Endodermal cell (in vitro differentiated cells): ENCODE data around the gene RGS19. TPM values are rescaled to one million over a fixed set of nuclear protein-coding genes. Genes with fewer than 3 reads are reported as not detected.

Experiments used
- DNase-seq: peaks from one replicate; pipeline ENCODE4 v3.0.0-alpha.2; 2017
- H3K27ac ChIP-seq: 2 replicates; pipeline ENCODE4 v1.5.1; 2013; ENCODE audit warnings: mild to moderate bottlenecking, low read depth, low read length, moderate library complexity
- H3K27me3 ChIP-seq: 2 replicates; pipeline ENCODE4 v1.6.1; 2013; ENCODE audit warnings: mild to moderate bottlenecking, low read length, moderate library complexity; ENCODE audit not compliant: insufficient read depth, control insufficient read depth, poor library complexity, severe bottlenecking
- H3K36me3 ChIP-seq: 2 replicates; pipeline ENCODE4 v1.7.0; 2013; ENCODE audit warnings: mild to moderate bottlenecking, low read length, moderate library complexity; ENCODE audit not compliant: control insufficient read depth, insufficient read depth
- H3K4me1 ChIP-seq: one replicate; pipeline ENCODE4 v1.7.0; 2013; ENCODE audit warnings: low read length; ENCODE audit not compliant: control insufficient read depth, insufficient read depth
- H3K4me3 ChIP-seq: 2 replicates; pipeline ENCODE4 v1.5.1; 2013; ENCODE audit warnings: mild to moderate bottlenecking, low read length, moderate library complexity
- H3K9ac ChIP-seq: 2 replicates; pipeline ENCODE4 v1.6.1; 2013; ENCODE audit warnings: mild to moderate bottlenecking, low read length, moderate library complexity; ENCODE audit not compliant: poor library complexity, severe bottlenecking; ENCODE audit errors: extremely low read depth
- H3K9me3 ChIP-seq: 2 replicates; pipeline ENCODE4 v1.6.1; 2013; ENCODE audit warnings: mild to moderate bottlenecking, low read length, moderate library complexity; ENCODE audit not compliant: control insufficient read depth
- H3K27ac Mint-ChIP-seq: 2 replicates; pipeline ENCODE4 v1.8.0; 2020; ENCODE audit warnings: mixed read lengths
- H3K27me3 Mint-ChIP-seq: 2 replicates; pipeline ENCODE4 v1.8.0; 2021; ENCODE audit warnings: mild to moderate bottlenecking, mixed read lengths; ENCODE audit not compliant: insufficient read depth
- H3K36me3 Mint-ChIP-seq: 2 replicates; pipeline ENCODE4 v1.8.0; 2020; ENCODE audit warnings: low read depth, mixed read lengths
- H3K4me1 Mint-ChIP-seq: 2 replicates; pipeline ENCODE4 v1.8.0; 2020; ENCODE audit warnings: mixed read lengths
- H3K4me3 Mint-ChIP-seq: 2 replicates; pipeline ENCODE4 v1.8.0; 2020; ENCODE audit warnings: mild to moderate bottlenecking, moderate library complexity, mixed read lengths
- H3K9me3 Mint-ChIP-seq: 2 replicates; pipeline ENCODE4 v1.8.0; 2020; ENCODE audit warnings: mild to moderate bottlenecking, mixed read lengths
- WGBS, 2 experiments: methylation state at CpG; one replicate each; pipeline versions ENCODE4 v1.1.5 to v1.1.7; 2013; ENCODE audit warnings: missing lambda C conversion rate in 2 of 2, mixed read lengths in 1 of 2; ENCODE audit not compliant: insufficient coverage in 1 of 2, insufficient read length in 1 of 2; 5-methylcytosine and 5-hydroxymethylcytosine counted together
- total RNA-seq, 2 donors: library from RNA; stranded (reverse); fragmentation: NEBNext Ultra II Directional in 1 of 2; extraction: Animal tissue kit (Norgen Biotek cat#: 25700) in 1 of 2; gene quantifications; 2 replicates in 1 of 2; 3 replicates in 1 of 2; pipeline ENCODE4 v1.2.1, GENCODE V29; 2021
- TF ChIP-seq, protein P1 (sequence below): fragments of 200-600 bp; sonication (generic); conservative IDR thresholded peaks from 2 replicates; pipeline ENCODE4 v1.5.0; 2021; ENCODE audit warnings: antibody characterized with exemption, mild to moderate bottlenecking

Gene RGS19
- total RNA-seq, 2 donors from 2014 or later, result 14.6 to 15.8 TPM

DNA sequence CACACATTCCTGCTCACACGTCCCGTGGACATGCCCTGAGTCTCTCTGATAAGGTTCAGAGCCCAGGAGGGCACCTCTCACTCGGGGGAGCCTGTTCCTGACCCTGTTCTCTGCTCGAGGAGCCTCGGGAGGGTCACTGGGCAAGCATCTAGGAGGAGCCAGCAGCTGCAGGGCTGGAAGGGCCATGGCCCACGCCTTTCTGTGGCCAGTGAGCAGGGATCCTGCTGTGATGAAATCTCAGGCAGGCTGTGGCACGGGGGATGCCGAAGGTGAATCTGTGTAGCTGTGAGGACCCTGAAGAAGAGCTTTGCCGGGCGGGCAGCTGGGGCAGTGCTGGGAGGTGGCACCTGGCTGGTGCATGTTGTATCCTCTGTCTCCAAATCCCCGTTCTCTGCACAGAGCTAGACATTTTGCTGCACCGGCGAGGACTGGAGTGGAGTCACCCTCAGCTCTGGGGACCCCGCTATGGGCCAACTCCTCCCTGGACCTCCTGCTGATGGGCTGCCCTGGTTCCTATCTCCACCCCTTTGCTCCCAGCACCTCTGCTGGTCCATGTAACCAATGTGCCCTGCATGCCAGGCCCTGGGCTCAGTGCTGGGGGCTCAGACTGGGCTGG is 35.1 kb upstream of the RGS19 start:
- Histone ChIP-seq H3K9ac (no peak overlapping the region), H3K4me3 (no peak overlapping the region), H3K9me3 (no peaks in the 10 kb centered on the region), H3K27me3 (no peaks in the 10 kb centered on the region), H3K27ac (no peak overlapping the region), H3K4me1 (no peaks in the 10 kb centered on the region), H3K36me3 (no peaks in the 10 kb centered on the region)
- no peak overlapping the region for H3K27ac Mint-ChIP-seq
- DNase-seq, result peak; percentile 29
- H3K9me3 Mint-ChIP-seq, result no peaks in the 10 kb centered on the region
- TF ChIP-seq, protein P1, sequence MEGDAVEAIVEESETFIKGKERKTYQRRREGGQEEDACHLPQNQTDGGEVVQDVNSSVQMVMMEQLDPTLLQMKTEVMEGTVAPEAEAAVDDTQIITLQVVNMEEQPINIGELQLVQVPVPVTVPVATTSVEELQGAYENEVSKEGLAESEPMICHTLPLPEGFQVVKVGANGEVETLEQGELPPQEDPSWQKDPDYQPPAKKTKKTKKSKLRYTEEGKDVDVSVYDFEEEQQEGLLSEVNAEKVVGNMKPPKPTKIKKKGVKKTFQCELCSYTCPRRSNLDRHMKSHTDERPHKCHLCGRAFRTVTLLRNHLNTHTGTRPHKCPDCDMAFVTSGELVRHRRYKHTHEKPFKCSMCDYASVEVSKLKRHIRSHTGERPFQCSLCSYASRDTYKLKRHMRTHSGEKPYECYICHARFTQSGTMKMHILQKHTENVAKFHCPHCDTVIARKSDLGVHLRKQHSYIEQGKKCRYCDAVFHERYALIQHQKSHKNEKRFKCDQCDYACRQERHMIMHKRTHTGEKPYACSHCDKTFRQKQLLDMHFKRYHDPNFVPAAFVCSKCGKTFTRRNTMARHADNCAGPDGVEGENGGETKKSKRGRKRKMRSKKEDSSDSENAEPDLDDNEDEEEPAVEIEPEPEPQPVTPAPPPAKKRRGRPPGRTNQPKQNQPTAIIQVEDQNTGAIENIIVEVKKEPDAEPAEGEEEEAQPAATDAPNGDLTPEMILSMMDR, result no peak
- 91 to 97% methylated on average over 13 to 14 of the region's 14 CpGs for WGBS, 2 experiments
- no peak overlapping the region for H3K4me3 Mint-ChIP-seq
- H3K4me1 Mint-ChIP-seq, result no peaks in the 10 kb centered on the region
- H3K27me3 Mint-ChIP-seq, result no peaks in the 10 kb centered on the region
- no peaks in the 10 kb centered on the region for H3K36me3 Mint-ChIP-seq

DNA sequence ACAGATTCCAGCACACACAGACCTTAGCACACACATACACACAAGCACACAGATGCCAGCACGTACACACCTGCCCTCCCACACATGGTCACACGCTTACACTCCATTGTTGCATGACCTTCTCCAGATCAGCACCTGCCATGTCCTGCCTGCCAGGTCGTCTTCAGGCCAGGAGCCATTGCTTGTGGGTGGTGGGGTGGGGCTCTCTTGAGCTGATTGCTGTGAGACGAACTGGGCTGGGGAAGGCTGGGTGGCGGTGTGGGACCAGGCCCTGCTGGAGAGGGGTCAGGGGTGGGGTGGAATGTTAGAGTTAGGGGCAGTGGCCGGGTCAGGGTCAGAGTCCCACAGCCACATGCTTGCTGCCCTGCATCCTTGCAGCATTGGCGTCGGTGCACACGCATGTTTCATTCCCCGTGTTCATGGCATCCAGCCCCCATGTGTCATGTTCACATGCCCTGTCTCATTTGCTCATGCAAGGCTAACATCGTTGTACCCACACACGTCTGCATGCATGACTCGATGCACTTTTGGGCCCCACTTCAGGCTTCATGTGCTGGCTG is 34.6 kb upstream of the RGS19 start:
- Mint-ChIP-seq H3K9me3 (no peaks in the 10 kb centered on the region), H3K27me3 (no peaks in the 10 kb centered on the region), H3K36me3 (no peaks in the 10 kb centered on the region), H3K4me1 (no peaks in the 10 kb centered on the region), H3K4me3 (no peak overlapping the region), H3K27ac (no peak overlapping the region)
- no peaks in the 10 kb centered on the region for H3K4me1 ChIP-seq
- H3K27ac ChIP-seq, result no peak overlapping the region
- no peak overlapping the region for H3K9ac ChIP-seq
- WGBS, 2 experiments, result 93% methylated on average over 8 to 13 of the region's 13 CpGs
- no peaks in the 10 kb centered on the region for H3K27me3 ChIP-seq
- H3K9me3 ChIP-seq, result no peaks in the 10 kb centered on the region
- no peaks in the 10 kb centered on the region for H3K36me3 ChIP-seq
- TF ChIP-seq, protein P1, result no peak
- peak; percentile 36 for DNase-seq
- H3K4me3 ChIP-seq, result no peak overlapping the region

DNA sequence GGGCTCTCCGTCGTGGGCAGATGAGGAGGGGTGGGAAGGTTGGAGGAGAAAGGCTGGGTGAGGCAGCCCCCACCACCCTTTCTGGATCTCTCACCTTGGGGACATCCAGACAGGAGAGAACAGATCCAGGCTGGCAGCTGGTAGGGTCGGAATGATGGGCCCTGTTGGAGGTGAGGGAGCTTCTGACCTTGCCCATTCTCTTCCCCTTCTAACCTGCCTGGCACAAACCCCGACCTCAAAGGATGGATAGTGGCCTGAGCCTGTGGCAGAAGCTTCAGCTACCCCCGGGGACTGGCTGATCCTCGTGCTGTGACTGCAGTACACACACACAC is 34.1 kb upstream of the RGS19 start:
- Histone ChIP-seq H3K27me3 (no peaks in the 10 kb centered on the region), H3K9me3 (no peaks in the 10 kb centered on the region), H3K9ac (no peak overlapping the region), H3K4me3 (no peak overlapping the region), H3K4me1 (no peaks in the 10 kb centered on the region), H3K36me3 (no peaks in the 10 kb centered on the region), H3K27ac (no peak overlapping the region)
- no peaks in the 10 kb centered on the region for H3K4me1 Mint-ChIP-seq
- H3K9me3 Mint-ChIP-seq, result no peaks in the 10 kb centered on the region
- no peak for DNase-seq
- no peak overlapping the region for H3K27ac Mint-ChIP-seq
- H3K36me3 Mint-ChIP-seq, result no peaks in the 10 kb centered on the region
- no peak overlapping the region for H3K4me3 Mint-ChIP-seq
- TF ChIP-seq, protein P1, result no peak
- WGBS, 2 experiments, result 86 to 95% methylated on average over 3 to 6 of the region's 6 CpGs
- H3K27me3 Mint-ChIP-seq, result no peaks in the 10 kb centered on the region
